Measurements from ENCODE around the gene PRAME. TPM values are rescaled to one million over a fixed set of nuclear protein-coding genes. Genes with fewer than 3 reads are reported as not detected.

PRAME gene
- total RNA-seq, 4 donors from 2014 or later, result not detected

DNA sequence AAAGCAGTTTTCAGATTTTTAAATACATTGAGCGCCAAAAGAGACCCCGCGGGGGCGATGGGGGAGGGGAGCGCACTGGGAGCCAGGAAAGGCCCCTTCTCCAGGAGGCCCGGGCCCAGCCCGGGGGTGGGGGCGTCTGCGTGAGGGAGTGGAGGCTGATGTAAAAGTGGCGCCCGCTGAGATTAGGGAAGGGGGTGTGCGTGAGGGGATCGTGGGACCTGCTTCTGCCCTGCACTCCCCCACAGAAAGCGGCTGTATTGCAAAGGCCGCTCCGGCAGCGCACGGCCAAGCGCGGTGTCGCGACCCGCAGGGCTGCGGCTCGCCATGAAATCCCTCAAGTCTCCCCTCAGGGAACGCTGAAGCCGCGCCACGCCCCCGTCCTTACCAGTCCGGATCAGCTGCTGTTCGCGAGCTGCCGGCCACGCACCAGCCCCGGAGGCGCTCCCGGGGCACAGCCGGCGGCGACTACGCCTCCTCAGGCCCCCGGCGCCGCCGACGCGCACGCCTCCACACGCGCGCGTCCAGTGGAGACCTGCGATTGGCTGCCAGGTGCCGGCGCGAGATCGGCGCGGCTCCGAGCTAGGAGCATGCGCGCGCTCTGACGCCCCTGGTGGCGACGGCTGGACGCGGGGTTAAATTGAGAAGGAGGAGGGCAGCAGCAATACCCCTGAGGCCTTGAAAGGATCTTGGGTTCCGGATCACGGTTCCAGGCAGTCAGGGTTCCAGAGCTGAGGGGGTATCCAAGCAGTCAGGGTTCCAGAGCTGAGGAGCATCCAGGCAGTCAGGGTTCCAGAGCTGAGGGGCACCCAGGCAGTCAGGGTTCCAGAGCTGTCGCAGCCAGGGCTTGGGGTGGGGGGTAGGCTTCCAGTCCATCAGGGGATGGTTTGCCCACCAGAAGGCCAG is 50.5 kb downstream of the PRAME start, which contains the start of gene ZNF280B:
TSS of gene ZNF280B (minus strand) at position 469 of the 903 bp plus-strand sequence. CDS start 19,344 bp downstream, outside the sequence.
- Histone ChIP-seq H3K27me3 (no peaks in the 10 kb centered on the region), H3K4me3 (peak within 1 kb of the TSS; percentile 58 to 62 (median 60)), H3K9me3 (peaks cover 0 to 8% (median 0%) of the 10 kb centered on the region in 4 donors), H3K27ac (peak within 1 kb of the TSS in 1 of 4 donors; percentile 60), H3K4me1 (peaks cover 0 to 11% (median 0%) of the 10 kb centered on the region in 4 donors), H3K36me3 (no peaks in the 10 kb centered on the region)
- TF ChIP-seq POLR2A (IDR thresholded peaks at IDR 0.05), result no peak
- TF ChIP-seq, protein P1, sequence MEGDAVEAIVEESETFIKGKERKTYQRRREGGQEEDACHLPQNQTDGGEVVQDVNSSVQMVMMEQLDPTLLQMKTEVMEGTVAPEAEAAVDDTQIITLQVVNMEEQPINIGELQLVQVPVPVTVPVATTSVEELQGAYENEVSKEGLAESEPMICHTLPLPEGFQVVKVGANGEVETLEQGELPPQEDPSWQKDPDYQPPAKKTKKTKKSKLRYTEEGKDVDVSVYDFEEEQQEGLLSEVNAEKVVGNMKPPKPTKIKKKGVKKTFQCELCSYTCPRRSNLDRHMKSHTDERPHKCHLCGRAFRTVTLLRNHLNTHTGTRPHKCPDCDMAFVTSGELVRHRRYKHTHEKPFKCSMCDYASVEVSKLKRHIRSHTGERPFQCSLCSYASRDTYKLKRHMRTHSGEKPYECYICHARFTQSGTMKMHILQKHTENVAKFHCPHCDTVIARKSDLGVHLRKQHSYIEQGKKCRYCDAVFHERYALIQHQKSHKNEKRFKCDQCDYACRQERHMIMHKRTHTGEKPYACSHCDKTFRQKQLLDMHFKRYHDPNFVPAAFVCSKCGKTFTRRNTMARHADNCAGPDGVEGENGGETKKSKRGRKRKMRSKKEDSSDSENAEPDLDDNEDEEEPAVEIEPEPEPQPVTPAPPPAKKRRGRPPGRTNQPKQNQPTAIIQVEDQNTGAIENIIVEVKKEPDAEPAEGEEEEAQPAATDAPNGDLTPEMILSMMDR (IDR thresholded peaks at IDR 0.05), result peak; percentile 24 to 67 (median 54)
- peak; percentile 75 to 87 (median 79) for DNase-seq

DNA sequence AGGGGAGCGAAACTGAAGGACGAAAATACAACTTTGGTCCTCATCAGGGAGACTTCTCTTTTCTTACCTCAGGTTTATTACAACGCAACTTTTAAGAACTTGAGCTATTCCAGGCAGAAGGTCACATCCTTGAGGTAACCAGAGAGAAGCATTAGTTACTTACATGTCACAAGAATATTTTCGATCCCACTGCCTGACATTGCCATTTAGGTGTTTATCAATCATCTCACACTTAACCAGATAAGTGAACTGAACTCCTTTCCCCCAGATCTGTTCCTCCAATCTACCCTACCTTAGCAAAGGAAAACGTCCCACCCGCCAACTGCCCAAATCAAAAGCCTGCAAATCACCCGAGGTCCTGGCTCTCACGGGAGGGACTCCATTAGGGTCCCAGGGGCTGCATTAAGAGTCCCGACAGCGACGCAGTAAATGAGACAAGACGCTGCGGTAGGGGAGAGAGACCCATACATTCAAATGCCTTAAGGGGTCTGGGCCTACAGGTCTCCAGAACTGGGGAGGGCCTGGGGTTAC is 51.3 kb downstream of the PRAME start:
- H3K9me3 ChIP-seq, result peaks cover 0 to 8% (median 0%) of the 10 kb centered on the region in 4 donors
- peaks cover 0 to 11% (median 0%) of the 10 kb centered on the region in 4 donors for H3K4me1 ChIP-seq
- peak overlapping the region in 1 of 4 donors; percentile 60 for H3K27ac ChIP-seq
- H3K36me3 ChIP-seq, result no peaks in the 10 kb centered on the region
- no peak for DNase-seq
- peak overlapping the region; percentile 58 to 62 (median 60) for H3K4me3 ChIP-seq
- TF ChIP-seq, protein P1 (IDR thresholded peaks at IDR 0.05), result no peak
- TF ChIP-seq POLR2A (IDR thresholded peaks at IDR 0.05), result no peak
- H3K27me3 ChIP-seq, result no peaks in the 10 kb centered on the region

DNA sequence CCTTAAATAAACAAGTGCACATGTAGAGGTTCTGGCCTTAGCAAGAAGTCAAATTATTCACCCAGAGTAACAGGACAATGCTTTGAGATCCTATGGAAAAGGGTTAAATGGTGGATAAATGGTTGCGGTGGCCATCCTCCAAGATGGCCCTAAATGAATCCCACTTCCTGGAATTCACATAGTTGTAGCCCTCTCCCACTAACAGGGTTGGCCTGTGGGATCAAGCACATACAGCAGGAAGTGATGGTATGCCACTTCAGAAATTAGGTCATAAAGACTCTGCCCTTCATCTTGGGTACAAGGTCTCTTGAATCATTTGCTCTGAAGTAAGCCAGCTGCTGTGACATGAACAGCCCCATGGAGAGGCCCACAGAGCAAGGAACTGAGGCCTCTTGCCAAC is 52.3 kb downstream of the PRAME start:
- Histone ChIP-seq H3K27ac (no peak overlapping the region), H3K4me1 (peaks cover 0 to 11% (median 0%) of the 10 kb centered on the region in 4 donors), H3K9me3 (peaks cover 0 to 8% (median 0%) of the 10 kb centered on the region in 4 donors), H3K27me3 (no peaks in the 10 kb centered on the region), H3K4me3 (no peak overlapping the region), H3K36me3 (no peaks in the 10 kb centered on the region)
- no peak for DNase-seq
- TF ChIP-seq, protein P1 (IDR thresholded peaks at IDR 0.05), result no peak
- no peak for TF ChIP-seq POLR2A (IDR thresholded peaks at IDR 0.05)

DNA sequence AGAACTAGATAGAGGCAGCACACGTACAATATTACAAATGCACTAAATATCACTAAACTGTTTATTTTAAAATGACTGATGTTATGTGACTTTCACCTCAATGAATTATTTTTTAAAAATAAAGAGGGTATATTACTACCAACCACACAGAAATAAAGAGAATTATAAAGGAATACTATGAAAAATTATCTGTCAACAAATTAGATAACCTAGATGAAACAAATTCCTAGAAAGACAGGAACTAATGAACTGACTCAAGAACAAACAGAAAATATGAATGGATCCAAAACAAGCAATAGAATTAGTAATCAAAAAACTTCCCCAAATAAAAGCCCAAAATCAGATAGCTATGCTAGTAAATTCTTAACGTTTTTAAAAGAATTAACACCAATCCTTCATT is 60.8 kb downstream of the PRAME start:
- H3K27me3 ChIP-seq, result no peaks in the 10 kb centered on the region
- H3K4me1 ChIP-seq, result no peaks in the 10 kb centered on the region
- no peak overlapping the region for H3K27ac ChIP-seq
- no peaks in the 10 kb centered on the region for H3K9me3 ChIP-seq
- DNase-seq, result no peak
- TF ChIP-seq POLR2A (IDR thresholded peaks at IDR 0.05), result no peak
- TF ChIP-seq, protein P1 (IDR thresholded peaks at IDR 0.05), result no peak
- H3K36me3 ChIP-seq, result no peaks in the 10 kb centered on the region
- no peak overlapping the region for H3K4me3 ChIP-seq

Small RNAs within 50 kb of the gene (small RNA-seq; reads per million reads assigned to genes)
- 0 reads per million in 2 donors for gene IGLV2-34

Other genes with a start within 250 kb of the PRAME start
- under 1 TPM in 3 of 4 donors, not detected in 1; 0.47 to 0.80 (median 0.70) TPM for gene ZNF280B, start 50.5 kb downstream of the PRAME start, total RNA-seq
- gene ZNF280A, start 39.0 kb downstream of the PRAME start, total RNA-seq, result not detected
- not detected for gene GGTLC2, start 85.3 kb upstream of the PRAME start, total RNA-seq

Measured in Peyer's patch (tissue), 4 donors.